HEK293 (cell line): ENCODE data around the gene DEPDC5.

ENCODE experiments used
- CTCF ChIA-PET: fragments of 350-600 bp; formaldehyde crosslinking; extraction: SDS; loops from one replicate; lab custom pipeline; 2021; ENCODE audit warnings: antibody characterized with exemption; lab: Yijun Ruan, JAX
- POLR2A ChIA-PET: fragments of 300-600 bp; formaldehyde crosslinking; extraction: SDS; loops from one replicate; lab custom pipeline; 2020; ENCODE audit warnings: antibody characterized with exemption, inconsistent platforms; lab: Yijun Ruan, JAX
- H3K27ac ChIP-seq: fragments of 200-500 bp; sonication (Bioruptor generic); 2 replicates; pipeline ENCODE4 v1.5.1; 2014; ENCODE audit warnings: low read depth, low read length, control low read depth, inconsistent platforms; ENCODE audit errors: extremely low read depth
- H3K36me3 ChIP-seq, 2 experiments: fragments of 200-500 bp in 1 of 2; sonication (Bioruptor generic) in 1 of 2; 1 replicate in 1 of 2; 2 replicates in 1 of 2; pipeline ENCODE4 v1.5.1; 2014 to 2017; ENCODE audit warnings: inconsistent platforms in 2 of 2, low read length in 2 of 2; ENCODE audit not compliant: control insufficient read depth in 2 of 2, insufficient read depth in 1 of 2
- H3K4me1 ChIP-seq: fragments of 200-500 bp; sonication (Bioruptor generic); 2 replicates; pipeline ENCODE4 v1.5.1; 2014; ENCODE audit warnings: mild to moderate bottlenecking, low read length, inconsistent platforms; ENCODE audit not compliant: control insufficient read depth, insufficient read depth
- H3K4me3 ChIP-seq: 2 replicates; pipeline ENCODE4 v1.5.1; 2011; ENCODE audit warnings: low read depth, mild to moderate bottlenecking, control low read depth, low read length, moderate library complexity
- H3K9me3 ChIP-seq: fragments of 200-500 bp; sonication (Bioruptor generic); 2 replicates; pipeline ENCODE4 v1.5.1; 2014; ENCODE audit warnings: low read depth, low read length, inconsistent platforms; ENCODE audit not compliant: control insufficient read depth, insufficient read depth
- GLIS2 ChIP-seq: fragments of 450-650 bp; formaldehyde crosslinking; IDR thresholded peaks from 2 replicates; pipeline ENCODE4 v1.5.1; 2016; ENCODE audit warnings: missing biosample characterization, missing genetic modification characterization
- HOXD13 ChIP-seq: sonication (generic); formaldehyde crosslinking; IDR thresholded peaks from 2 replicates; pipeline ENCODE4 v1.8.0; 2022; ENCODE audit warnings: missing genetic modification reagents, borderline replicate concordance
- KLF16 ChIP-seq: fragments of 450-650 bp; formaldehyde crosslinking; IDR thresholded peaks from 2 replicates; pipeline ENCODE4 v1.5.1; 2017; ENCODE audit warnings: missing biosample characterization, missing genetic modification characterization
- KLF9 ChIP-seq: fragments of 450-650 bp; formaldehyde crosslinking; IDR thresholded peaks from 2 replicates; pipeline ENCODE4 v1.5.1; 2016; ENCODE audit warnings: missing biosample characterization, missing genetic modification characterization, low read depth
- SCRT1 ChIP-seq: fragments of 450-650 bp; formaldehyde crosslinking; IDR thresholded peaks from 2 replicates; pipeline ENCODE4 v1.5.1; 2016; ENCODE audit warnings: missing biosample characterization, missing genetic modification characterization, borderline replicate concordance
- SP3 ChIP-seq: fragments of 450-650 bp; formaldehyde crosslinking; IDR thresholded peaks from 2 replicates; pipeline ENCODE4 v1.5.1; 2016; ENCODE audit warnings: missing biosample characterization, missing genetic modification characterization
- SP7 ChIP-seq: fragments of 450-650 bp; formaldehyde crosslinking; IDR thresholded peaks from 2 replicates; pipeline ENCODE4 v1.5.1; 2016; ENCODE audit warnings: missing biosample characterization, missing genetic modification characterization
- TCF7L2 ChIP-seq: IDR thresholded peaks from 2 replicates; pipeline ENCODE4 v1.6.1; 2011; ENCODE audit warnings: low read depth, mild to moderate bottlenecking, inconsistent platforms, low read length, moderate library complexity, borderline replicate concordance
- YY2 ChIP-seq: fragments of 450-650 bp; formaldehyde crosslinking; IDR thresholded peaks from 2 replicates; pipeline ENCODE4 v1.5.1; 2016; ENCODE audit warnings: missing biosample characterization, missing genetic modification characterization
- ZBTB8A ChIP-seq: fragments of 450-650 bp; formaldehyde crosslinking; IDR thresholded peaks from 2 replicates; pipeline ENCODE4 v1.5.1; 2016; ENCODE audit warnings: missing biosample characterization, missing genetic modification characterization
- ZIC2 ChIP-seq: fragments of 450-650 bp; formaldehyde crosslinking; IDR thresholded peaks from 2 replicates; pipeline ENCODE4 v1.5.1; 2016; ENCODE audit warnings: missing biosample characterization, missing genetic modification characterization
- ZNF16 ChIP-seq: fragments of 450-650 bp; formaldehyde crosslinking; IDR thresholded peaks from 2 replicates; pipeline ENCODE4 v1.5.1; 2016; ENCODE audit warnings: low read depth, missing biosample characterization, missing genetic modification characterization
- ZNF2 ChIP-seq: fragments of 450-650 bp; formaldehyde crosslinking; IDR thresholded peaks from 2 replicates; pipeline ENCODE4 v1.5.1; 2016; ENCODE audit warnings: missing biosample characterization, missing genetic modification characterization
- ZNF214 ChIP-seq: fragments of 450-650 bp; formaldehyde crosslinking; IDR thresholded peaks from 2 replicates; pipeline ENCODE4 v1.5.1; 2017; ENCODE audit warnings: missing biosample characterization, mild to moderate bottlenecking, missing genetic modification characterization, borderline replicate concordance
- ZNF223 ChIP-seq: fragments of 450-650 bp; formaldehyde crosslinking; IDR thresholded peaks from 2 replicates; pipeline ENCODE4 v1.5.1; 2016; ENCODE audit warnings: missing biosample characterization, missing genetic modification characterization
- ZNF292 ChIP-seq: fragments of 450-650 bp; formaldehyde crosslinking; IDR thresholded peaks from 2 replicates; pipeline ENCODE4 v1.5.1; 2016; ENCODE audit warnings: low read depth, missing biosample characterization, missing genetic modification characterization, borderline replicate concordance
- ZNF433 ChIP-seq: fragments of 450-650 bp; formaldehyde crosslinking; IDR thresholded peaks from 2 replicates; pipeline ENCODE4 v1.5.1; 2016; ENCODE audit warnings: missing biosample characterization, missing genetic modification characterization, low read depth
- ZNF48 ChIP-seq: fragments of 450-650 bp; formaldehyde crosslinking; IDR thresholded peaks from 2 replicates; pipeline ENCODE4 v1.5.1; 2016; ENCODE audit warnings: missing biosample characterization, missing genetic modification characterization
- ZNF529 ChIP-seq: fragments of 450-650 bp; formaldehyde crosslinking; IDR thresholded peaks from 2 replicates; pipeline ENCODE4 v1.5.1; 2017; ENCODE audit warnings: missing genetic modification characterization, missing biosample characterization; ENCODE audit not compliant: insufficient replicate concordance
- ZNF624 ChIP-seq: fragments of 450-650 bp; formaldehyde crosslinking; IDR thresholded peaks from 2 replicates; pipeline ENCODE4 v1.5.1; 2017; ENCODE audit warnings: missing biosample characterization, missing genetic modification characterization
- ZNF626 ChIP-seq: fragments of 450-650 bp; sonication (Bioruptor Pico); formaldehyde crosslinking; IDR thresholded peaks from 2 replicates; pipeline ENCODE4 v1.5.1; 2018; ENCODE audit warnings: missing biosample characterization, missing genetic modification characterization, inconsistent platforms
- ZNF777 ChIP-seq: fragments of 450-650 bp; formaldehyde crosslinking; IDR thresholded peaks from 2 replicates; pipeline ENCODE4 v1.5.1; 2017; ENCODE audit warnings: missing biosample characterization, missing genetic modification characterization, borderline replicate concordance
- ZNF830 ChIP-seq: fragments of 450-650 bp; IDR thresholded peaks from 2 replicates; pipeline ENCODE4 v1.5.0; 2018; ENCODE audit warnings: missing biosample characterization, missing genetic modification characterization, low read depth, mild to moderate bottlenecking, moderate library complexity
- ZSCAN23 ChIP-seq: fragments of 450-650 bp; formaldehyde crosslinking; IDR thresholded peaks from 2 replicates; pipeline ENCODE4 v1.5.1; 2016; ENCODE audit warnings: missing biosample characterization, missing genetic modification characterization
- TF ChIP-seq, protein P1 (sequence below): fragments of 450-650 bp; formaldehyde crosslinking; IDR thresholded peaks from 2 replicates; pipeline ENCODE4 v1.5.1; 2016; ENCODE audit warnings: missing biosample characterization, missing genetic modification characterization, borderline replicate concordance
- TF ChIP-seq, protein P2 (sequence below): fragments of 450-650 bp; formaldehyde crosslinking; IDR thresholded peaks from 2 replicates; pipeline ENCODE4 v1.5.1; 2016; ENCODE audit warnings: missing biosample characterization, missing genetic modification characterization
- TF ChIP-seq, protein P3 (sequence below): fragments of 450-650 bp; formaldehyde crosslinking; IDR thresholded peaks from 2 replicates; pipeline ENCODE4 v1.5.1; 2016; ENCODE audit warnings: missing biosample characterization, missing genetic modification characterization
- TF ChIP-seq, protein P4 (sequence below): fragments of 450-650 bp; formaldehyde crosslinking; IDR thresholded peaks from 2 replicates; pipeline ENCODE4 v1.5.1; 2016; ENCODE audit warnings: missing biosample characterization, missing genetic modification characterization

The DEPDC5 gene

DNA sequence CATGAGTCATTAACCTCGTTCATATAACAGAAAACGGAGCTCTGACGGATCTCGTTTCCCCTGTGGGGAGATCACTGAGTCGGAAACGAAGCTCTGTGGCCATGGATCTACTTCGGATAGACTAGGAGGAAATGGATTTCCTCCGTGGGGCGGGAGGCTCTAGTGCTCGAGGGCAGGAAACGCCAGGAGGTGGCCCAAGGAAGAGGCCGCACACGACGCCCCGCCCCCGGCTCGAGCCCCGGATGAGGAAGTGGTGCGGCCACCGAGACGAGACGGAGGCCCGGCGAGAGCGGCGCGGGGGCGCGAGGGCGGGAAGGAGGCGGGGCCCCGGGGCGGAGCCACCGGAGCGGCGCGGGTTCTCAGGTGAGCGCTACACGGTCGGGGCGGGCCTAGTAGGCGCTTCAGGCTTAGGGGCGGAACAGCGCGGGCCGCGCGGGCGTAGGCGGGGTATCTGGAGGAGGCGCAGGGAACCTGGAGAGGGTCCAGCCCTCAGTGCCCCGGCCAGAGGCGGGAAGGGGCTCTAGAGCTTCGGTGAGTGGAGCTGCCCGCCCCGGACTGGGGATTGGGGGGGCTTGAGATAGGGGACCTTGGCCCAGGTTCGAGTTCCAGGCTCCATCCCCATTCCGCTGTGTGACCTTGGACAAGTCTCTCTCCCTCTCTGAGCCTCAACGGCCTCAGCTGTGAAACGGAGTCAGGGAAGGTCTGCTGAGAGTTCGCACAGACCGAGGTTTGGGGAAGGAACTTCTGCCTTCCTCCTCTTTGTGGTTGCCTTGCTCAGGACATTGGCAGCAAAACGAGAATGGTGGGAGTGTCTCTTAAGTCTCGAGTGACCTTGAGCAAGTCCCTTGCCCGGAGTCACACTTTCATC lies at the start of gene DEPDC5:
Gene DEPDC5 (plus strand): TSS at position 386 of the 868 bp plus-strand sequence. CDS start 903 bp downstream, outside the sequence.
- Histone ChIP-seq H3K9me3 (no peaks in the 10 kb centered on the region), H3K4me3 (peak within 1 kb of the TSS; percentile 92), H3K4me1 (peaks cover 20% of the 10 kb centered on the region; the same call in 1 of the 2 replicates), H3K27ac (peak within 1 kb of the TSS; percentile 94), H3K36me3 (peaks cover 4 to 13% of the 10 kb centered on the region in 2 experiments; a peak in 2 of 3 replicates)
- POLR2A ChIA-PET = interaction anchor here (0.6 to 2.8 kb wide), 11 partner anchors 43 to 354 kb away, joined by 3 to 20 read pairs (median 5); partner anchors contain the start of genes DRG1 and PISD
- CTCF ChIA-PET = interaction anchor here (0.7 to 1.1 kb wide), 2 partner anchors 81 to 112 kb away, joined by 3 to 4 read pairs; no protein-coding TSS in a partner anchor
- TF ChIP-seq ZBTB8A (tag by site-specific recombination) (peak; percentile 93), ZNF626 (tag by site-specific recombination) (no peak), KLF9 (tag by site-specific recombination) (peak; percentile 85), ZIC2 (tag by site-specific recombination) (peak; percentile 17; the same call in 1 of the 2 replicates), KLF16 (tag by site-specific recombination) (peak; percentile 87), HOXD13 (no peak), ZNF214 (tag by site-specific recombination) (no peak), ZNF777 (no peak), ZNF830 (no peak), ZSCAN23 (tag by site-specific recombination) (no peak), TCF7L2 (no peak), ZNF529 (no peak), SP7 (tag by site-specific recombination) (no peak), ZNF48 (tag by site-specific recombination) (no peak), SP3 (tag by site-specific recombination) (peak; percentile 96), GLIS2 (peak; percentile 90), SCRT1 (tag by site-specific recombination) (no peak), ZNF16 (tag by site-specific recombination) (no peak), ZNF624 (tag by site-specific recombination) (no peak), YY2 (tag by site-specific recombination) (no peak), ZNF2 (tag by site-specific recombination) (no peak), ZNF223 (tag by site-specific recombination) (peak; percentile 92), ZNF292 (tag by site-specific recombination) (no peak), ZNF433 (tag by site-specific recombination) (no peak)
- TF ChIP-seq, protein P1, sequence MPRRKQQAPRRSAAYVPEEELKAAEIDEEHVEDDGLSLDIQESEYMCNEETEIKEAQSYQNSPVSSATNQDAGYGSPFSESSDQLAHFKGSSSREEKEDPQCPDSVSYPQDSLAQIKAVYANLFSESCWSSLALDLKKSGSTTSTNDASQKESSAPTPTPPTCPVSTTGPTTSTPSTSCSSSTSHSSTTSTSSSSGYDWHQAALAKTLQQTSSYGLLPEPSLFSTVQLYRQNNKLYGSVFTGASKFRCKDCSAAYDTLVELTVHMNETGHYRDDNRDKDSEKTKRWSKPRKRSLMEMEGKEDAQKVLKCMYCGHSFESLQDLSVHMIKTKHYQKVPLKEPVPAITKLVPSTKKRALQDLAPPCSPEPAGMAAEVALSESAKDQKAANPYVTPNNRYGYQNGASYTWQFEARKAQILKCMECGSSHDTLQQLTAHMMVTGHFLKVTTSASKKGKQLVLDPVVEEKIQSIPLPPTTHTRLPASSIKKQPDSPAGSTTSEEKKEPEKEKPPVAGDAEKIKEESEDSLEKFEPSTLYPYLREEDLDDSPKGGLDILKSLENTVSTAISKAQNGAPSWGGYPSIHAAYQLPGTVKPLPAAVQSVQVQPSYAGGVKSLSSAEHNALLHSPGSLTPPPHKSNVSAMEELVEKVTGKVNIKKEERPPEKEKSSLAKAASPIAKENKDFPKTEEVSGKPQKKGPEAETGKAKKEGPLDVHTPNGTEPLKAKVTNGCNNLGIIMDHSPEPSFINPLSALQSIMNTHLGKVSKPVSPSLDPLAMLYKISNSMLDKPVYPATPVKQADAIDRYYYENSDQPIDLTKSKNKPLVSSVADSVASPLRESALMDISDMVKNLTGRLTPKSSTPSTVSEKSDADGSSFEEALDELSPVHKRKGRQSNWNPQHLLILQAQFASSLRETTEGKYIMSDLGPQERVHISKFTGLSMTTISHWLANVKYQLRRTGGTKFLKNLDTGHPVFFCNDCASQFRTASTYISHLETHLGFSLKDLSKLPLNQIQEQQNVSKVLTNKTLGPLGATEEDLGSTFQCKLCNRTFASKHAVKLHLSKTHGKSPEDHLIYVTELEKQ (tag by site-specific recombination) = no peak
- TF ChIP-seq, protein P2, sequence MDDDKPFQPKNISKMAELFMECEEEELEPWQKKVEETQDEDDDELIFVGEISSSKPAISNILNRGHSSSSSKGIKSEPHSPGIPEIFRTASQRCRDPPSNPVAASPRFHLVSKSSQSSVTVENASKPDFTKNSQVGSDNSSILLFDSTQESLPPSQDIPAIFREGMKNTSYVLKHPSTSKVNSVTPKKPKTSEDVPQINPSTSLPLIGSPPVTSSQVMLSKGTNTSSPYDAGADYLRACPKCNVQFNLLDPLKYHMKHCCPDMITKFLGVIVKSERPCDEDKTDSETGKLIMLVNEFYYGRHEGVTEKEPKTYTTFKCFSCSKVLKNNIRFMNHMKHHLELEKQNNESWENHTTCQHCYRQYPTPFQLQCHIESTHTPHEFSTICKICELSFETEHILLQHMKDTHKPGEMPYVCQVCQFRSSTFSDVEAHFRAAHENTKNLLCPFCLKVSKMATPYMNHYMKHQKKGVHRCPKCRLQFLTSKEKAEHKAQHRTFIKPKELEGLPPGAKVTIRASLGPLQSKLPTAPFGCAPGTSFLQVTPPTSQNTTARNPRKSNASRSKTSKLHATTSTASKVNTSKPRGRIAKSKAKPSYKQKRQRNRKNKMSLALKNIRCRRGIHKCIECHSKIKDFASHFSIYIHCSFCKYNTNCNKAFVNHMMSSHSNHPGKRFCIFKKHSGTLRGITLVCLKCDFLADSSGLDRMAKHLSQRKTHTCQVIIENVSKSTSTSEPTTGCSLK (tag by site-specific recombination) = no peak
- TF ChIP-seq, protein P3, sequence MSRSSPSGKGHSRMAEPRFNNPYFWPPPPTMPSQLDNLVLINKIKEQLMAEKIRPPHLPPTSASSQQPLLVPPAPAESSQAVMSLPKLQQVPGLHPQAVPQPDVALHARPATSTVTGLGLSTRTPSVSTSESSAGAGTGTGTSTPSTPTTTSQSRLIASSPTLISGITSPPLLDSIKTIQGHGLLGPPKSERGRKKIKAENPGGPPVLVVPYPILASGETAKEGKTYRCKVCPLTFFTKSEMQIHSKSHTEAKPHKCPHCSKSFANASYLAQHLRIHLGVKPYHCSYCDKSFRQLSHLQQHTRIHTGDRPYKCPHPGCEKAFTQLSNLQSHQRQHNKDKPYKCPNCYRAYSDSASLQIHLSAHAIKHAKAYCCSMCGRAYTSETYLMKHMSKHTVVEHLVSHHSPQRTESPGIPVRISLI (tag by site-specific recombination) = no peak
- TF ChIP-seq, protein P4, sequence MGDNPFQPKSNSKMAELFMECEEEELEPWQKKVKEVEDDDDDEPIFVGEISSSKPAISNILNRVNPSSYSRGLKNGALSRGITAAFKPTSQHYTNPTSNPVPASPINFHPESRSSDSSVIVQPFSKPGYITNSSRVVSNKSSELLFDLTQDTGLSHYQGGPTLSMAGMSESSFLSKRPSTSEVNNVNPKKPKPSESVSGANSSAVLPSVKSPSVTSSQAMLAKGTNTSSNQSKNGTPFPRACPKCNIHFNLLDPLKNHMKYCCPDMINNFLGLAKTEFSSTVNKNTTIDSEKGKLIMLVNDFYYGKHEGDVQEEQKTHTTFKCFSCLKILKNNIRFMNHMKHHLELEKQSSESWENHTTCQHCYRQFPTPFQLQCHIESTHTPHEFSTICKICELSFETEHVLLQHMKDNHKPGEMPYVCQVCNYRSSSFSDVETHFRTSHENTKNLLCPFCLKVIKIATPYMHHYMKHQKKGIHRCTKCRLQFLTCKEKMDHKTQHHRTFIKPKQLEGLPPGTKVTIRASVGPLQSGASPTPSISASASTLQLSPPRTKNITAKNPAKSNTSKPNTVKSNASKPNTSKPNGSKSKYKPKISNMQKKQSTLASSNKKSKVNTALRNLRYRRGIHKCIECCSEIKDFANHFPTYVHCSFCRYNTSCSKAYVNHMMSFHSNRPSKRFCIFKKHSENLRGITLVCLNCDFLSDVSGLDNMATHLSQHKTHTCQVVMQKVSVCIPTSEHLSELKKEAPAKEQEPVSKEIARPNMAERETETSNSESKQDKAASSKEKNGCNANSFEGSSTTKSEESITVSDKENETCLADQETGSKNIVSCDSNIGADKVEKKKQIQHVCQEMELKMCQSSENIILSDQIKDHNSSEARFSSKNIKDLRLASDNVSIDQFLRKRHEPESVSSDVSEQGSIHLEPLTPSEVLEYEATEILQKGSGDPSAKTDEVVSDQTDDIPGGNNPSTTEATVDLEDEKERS (tag by site-specific recombination) = peak; percentile 85; the same call in 1 of the 2 replicates
